Measurements from ENCODE around the gene PYHIN1. TPM values are rescaled to one million over a fixed set of nuclear protein-coding genes. Genes with fewer than 3 reads are reported as not detected.
"Not testable (repeated sequence)": the region's sequence is repeated elsewhere in the genome, so short reads cannot be mapped to it uniquely, and the experiment has no call there.

Gene PYHIN1
- total RNA-seq, 1 experiment from 2014 or later = not detected

DNA sequence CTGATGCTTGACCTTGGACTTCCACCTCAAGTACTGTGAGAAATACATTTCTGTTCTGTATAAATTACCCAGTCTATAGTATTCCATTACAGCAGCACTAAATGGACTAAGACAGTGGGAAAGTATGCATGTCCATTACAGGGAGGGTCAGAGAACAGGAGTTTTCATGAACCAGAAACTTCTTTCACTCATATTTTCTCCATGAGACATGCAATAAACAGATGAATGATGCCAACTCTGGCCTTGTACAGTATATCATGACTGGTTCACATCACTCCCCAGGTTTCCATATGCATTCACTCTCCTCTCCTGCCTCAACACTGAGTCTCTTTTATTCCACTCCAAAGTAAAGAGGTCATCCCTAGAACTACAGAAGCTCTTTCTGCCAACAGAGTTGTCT, 73.8 kb downstream of the PYHIN1 start:
- H3K36me3 ChIP-seq = no peaks in the 10 kb centered on the region
- H3K9me3 ChIP-seq = no peaks in the 10 kb centered on the region
- H3K27me3 ChIP-seq = no peaks in the 10 kb centered on the region
- H3K4me3 ChIP-seq = no peak overlapping the region
- no peak for DNase-seq

- DNase-seq = no peak
- no peaks in the 10 kb centered on the region for H3K9me3 ChIP-seq
- no peak overlapping the region for H3K4me3 ChIP-seq
- no peaks in the 10 kb centered on the region for H3K36me3 ChIP-seq
- no peaks in the 10 kb centered on the region for H3K27me3 ChIP-seq
Observed at GRCh38 chr1:159005676-159006075, 74.3 kb downstream of the PYHIN1 start.

GRCh38 chr1:159006210-159006807, 75.0 kb downstream of the PYHIN1 start:
- H3K4me3 ChIP-seq, H3K9me3 ChIP-seq, H3K27me3 ChIP-seq, DNase-seq, H3K36me3 ChIP-seq: not testable (repeated sequence)

DNA sequence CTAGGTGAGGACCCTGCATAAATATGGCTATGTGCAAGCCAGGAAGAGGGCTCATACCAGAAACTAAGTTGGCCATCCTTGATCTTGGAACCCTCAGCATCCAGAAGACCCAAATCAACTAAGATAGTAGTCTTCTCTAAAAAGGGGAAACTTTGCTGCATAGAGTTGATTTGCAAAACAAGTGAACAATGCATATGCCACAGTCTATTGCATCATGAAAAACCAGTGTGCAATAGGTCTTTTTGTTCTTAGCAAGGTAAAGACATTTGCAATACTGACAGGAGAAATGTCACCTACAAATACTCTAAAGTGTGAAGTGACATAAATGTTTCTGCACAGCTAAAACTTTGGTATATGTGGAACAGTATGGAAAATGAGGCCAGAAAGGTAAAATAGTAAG, 76.4 kb downstream of the PYHIN1 start:
- H3K4me3 ChIP-seq = no peak overlapping the region
- no peaks in the 10 kb centered on the region for H3K9me3 ChIP-seq
- no peaks in the 10 kb centered on the region for H3K36me3 ChIP-seq
- DNase-seq = no peak
- H3K27me3 ChIP-seq = no peaks in the 10 kb centered on the region

GRCh38 chr1:159008744-159009188, 77.4 kb downstream of the PYHIN1 start:
- Histone ChIP-seq H3K27me3 (no peaks in the 10 kb centered on the region), H3K4me3 (no peak overlapping the region; the same call in 1 of the 2 replicates), H3K36me3 (peaks cover 5% of the 10 kb centered on the region; the same call in 1 of the 2 replicates), H3K9me3 (no peaks in the 10 kb centered on the region)
- no peak for DNase-seq

DNA sequence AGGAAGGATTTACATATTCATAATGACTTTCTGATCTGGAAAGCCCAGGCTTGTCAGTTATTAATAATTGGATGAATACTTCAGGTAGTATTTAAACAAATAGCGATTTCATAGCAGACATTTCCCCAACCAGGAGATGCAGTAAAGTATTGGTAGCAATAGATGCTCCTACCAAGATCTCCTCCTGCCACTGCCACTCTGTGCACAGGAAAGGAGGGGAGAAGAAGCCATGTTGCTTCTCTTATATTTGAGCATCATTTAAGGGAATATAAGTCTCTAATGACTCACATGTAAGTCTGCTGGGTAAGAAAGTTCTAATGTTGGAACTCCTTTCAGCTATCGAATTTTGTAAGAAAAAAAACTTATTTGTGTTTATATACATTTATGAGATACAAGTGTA, 77.9 kb downstream of the PYHIN1 start:
- H3K9me3 ChIP-seq = no peaks in the 10 kb centered on the region
- H3K4me3 ChIP-seq = peak overlapping the region; percentile 66
- no peaks in the 10 kb centered on the region for H3K27me3 ChIP-seq
- DNase-seq = no peak
- peaks cover 10% of the 10 kb centered on the region for H3K36me3 ChIP-seq

DNA sequence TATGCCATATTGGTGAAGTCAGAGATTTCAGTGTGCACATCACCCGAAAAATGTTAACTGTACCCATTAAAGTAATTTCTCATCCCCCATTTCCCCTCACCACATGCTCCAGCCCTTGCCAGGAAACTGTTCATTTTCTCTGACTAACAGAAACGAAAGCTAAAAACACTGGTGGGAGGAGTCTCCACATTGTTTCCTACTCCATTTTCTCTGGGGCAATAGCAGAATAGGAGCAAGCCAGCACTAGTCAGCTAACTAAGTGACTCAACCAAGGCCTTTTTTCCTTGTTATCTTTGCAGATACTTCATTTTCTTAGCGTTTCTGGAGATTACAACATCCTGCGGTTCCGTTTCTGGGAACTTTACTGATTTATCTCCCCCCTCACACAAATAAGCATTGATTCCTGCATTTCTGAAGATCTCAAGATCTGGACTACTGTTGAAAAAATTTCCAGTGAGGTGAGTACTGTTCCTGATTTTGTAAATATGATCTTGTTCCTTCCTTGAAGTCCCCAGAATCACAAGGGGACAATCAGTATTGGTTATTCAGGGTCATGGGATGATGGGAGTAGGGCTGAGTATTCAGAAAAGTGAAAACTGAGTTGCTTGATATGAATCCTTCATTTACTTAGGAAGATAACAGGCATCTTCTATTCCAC, 78.5 kb downstream of the PYHIN1 start, which contains the start of gene IFI16:
IFI16 (plus strand) TSS at position 204 of the 658 bp plus-strand sequence. CDS start 4,774 bp downstream, outside the sequence.
- DNase-seq = peak; percentile 69
- Histone ChIP-seq H3K27me3 (no peaks in the 10 kb centered on the region), H3K4me3 (peak within 1 kb of the TSS; percentile 66), H3K9me3 (no peaks in the 10 kb centered on the region), H3K36me3 (peaks cover 16% of the 10 kb centered on the region)

DNA sequence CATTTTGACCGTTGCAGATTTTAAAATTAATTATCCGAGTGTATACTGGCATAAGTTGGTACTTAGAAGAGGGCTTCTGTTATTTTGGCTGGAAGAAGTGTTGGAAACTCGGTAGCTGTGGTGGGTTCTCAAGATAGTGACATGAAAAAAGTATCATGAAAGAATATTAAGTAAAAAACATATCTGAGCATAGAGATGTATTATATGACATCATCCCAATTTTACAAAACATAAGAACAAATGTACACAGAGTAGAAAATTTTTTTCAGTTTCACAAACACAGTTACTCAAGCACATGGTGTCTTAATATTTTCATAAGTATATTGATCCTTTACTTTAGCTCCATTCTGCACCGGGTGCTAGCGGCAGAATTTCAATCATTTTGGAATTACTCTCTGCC, 79.0 kb downstream of the PYHIN1 start:
- no peak for DNase-seq
- no peaks in the 10 kb centered on the region for H3K27me3 ChIP-seq
- H3K9me3 ChIP-seq = no peaks in the 10 kb centered on the region
- peak overlapping the region; percentile 66 for H3K4me3 ChIP-seq
- peaks cover 21% of the 10 kb centered on the region for H3K36me3 ChIP-seq

- not testable (repeated sequence) for H3K27me3 ChIP-seq, H3K9me3 ChIP-seq
- peak; percentile 6 for DNase-seq
- H3K36me3 ChIP-seq = peaks cover 27% of the 10 kb centered on the region
- H3K4me3 ChIP-seq = peak overlapping the region; percentile 66
Observed at GRCh38 chr1:159011001-159011400, 79.6 kb downstream of the PYHIN1 start.

GRCh38 chr1:159011751-159012150, 80.4 kb downstream of the PYHIN1 start:
- Histone ChIP-seq H3K9me3 (no peaks in the 10 kb centered on the region), H3K27me3 (no peaks in the 10 kb centered on the region), H3K36me3 (peaks cover 35% of the 10 kb centered on the region), H3K4me3 (peak overlapping the region; percentile 66)
- DNase-seq = no peak

DNA sequence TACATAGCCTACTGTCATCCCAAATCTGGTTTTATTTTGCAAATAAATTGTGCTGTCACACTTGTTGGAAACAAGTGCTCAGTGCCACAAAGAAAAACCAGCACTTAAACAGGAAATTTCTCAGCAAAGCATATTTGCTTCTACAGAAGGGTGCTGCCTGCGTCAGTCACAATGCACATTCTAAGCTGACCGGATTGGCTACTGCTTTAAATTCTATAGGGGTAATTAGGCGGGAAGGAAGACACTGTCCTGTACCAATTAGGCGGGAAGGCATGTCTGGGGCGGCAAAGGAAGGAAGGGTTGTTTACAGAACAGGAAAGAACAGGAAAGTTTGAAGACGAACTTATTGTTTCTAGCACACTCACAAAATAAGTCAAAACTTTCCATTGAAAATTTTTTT, 81.1 kb downstream of the PYHIN1 start:
- no peaks in the 10 kb centered on the region for H3K27me3 ChIP-seq
- no peaks in the 10 kb centered on the region for H3K9me3 ChIP-seq
- DNase-seq = peak; percentile 26
- H3K36me3 ChIP-seq = peaks cover 39% of the 10 kb centered on the region
- H3K4me3 ChIP-seq = peak overlapping the region; percentile 66

DNA sequence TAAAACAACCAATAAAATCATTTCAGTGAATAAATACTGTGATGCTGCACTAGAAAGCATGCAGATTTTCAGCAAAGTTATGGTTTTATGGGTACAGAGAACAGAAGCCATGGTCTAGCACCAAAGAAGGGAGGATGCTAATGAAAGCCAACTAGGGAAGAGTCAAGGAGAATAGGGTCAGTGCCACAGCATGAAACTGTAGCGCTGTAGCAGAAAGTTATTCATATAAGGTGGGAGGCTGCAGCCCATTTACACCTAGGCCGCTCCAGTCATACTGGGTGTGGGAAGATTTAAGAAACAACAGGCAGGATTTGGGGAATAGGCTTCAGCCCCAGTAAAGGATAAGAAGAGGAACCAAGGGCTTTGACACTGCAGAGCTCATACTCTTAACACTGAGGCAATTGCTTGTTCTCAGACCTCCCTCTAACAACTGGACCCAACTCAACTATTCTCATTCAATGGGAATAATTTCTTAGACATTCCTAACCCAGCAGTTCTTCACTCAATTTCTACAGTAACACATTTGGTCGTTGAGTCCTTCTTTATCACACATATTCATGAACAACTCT, 82.7 kb downstream of the PYHIN1 start:
- no peaks in the 10 kb centered on the region for H3K9me3 ChIP-seq
- H3K36me3 ChIP-seq = peaks cover 55% of the 10 kb centered on the region
- no peak for DNase-seq
- H3K27me3 ChIP-seq = no peaks in the 10 kb centered on the region
- no peak overlapping the region for H3K4me3 ChIP-seq

DNA sequence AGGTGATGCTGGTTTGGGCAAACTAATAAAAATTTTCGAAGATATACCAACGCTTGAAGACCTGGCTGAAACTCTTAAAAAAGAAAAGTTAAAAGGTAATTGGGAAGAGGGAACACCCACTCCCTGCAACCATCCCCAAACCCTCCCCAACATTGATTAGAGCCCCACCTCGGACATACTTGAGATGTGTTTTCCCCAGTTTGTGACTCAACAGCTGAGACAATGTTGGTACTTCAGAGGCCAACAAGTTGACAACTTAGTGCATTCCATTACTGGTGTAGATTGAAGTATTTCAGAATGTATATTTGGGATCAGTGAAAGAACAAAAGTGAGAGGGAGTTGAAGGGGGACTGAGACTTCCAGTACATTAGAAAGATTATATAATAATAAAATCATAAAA, 83.5 kb downstream of the PYHIN1 start:
- no peaks in the 10 kb centered on the region for H3K27me3 ChIP-seq
- DNase-seq = no peak
- H3K4me3 ChIP-seq = no peak overlapping the region
- H3K9me3 ChIP-seq = no peaks in the 10 kb centered on the region
- H3K36me3 ChIP-seq = peaks cover 58% of the 10 kb centered on the region

- peak; percentile 74 for DNase-seq
- Histone ChIP-seq H3K4me3 (no peak overlapping the region), H3K36me3 (peaks cover 63% of the 10 kb centered on the region), H3K27me3 (no peaks in the 10 kb centered on the region), H3K9me3 (no peaks in the 10 kb centered on the region)
Observed at GRCh38 chr1:159015440-159015909, 84.1 kb downstream of the PYHIN1 start.

DNA sequence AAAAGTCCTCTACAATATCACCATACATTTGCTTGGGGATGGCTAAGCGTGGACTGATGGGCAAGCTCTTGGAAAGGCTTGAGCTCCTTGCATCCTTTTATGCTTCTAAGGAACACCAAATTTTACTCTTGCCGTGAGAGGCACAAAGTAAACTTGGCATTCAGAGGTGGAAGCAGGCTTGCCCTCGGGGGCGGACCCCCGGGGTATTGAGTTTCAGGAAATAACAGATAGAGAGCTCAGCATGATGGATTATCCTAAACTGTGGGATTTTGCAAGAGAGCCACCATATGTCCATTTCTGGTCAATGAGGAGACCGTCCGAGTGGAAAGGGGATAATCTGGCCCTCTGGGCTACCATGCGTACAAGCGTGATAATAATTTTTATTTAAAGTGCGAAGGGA, 92.4 kb downstream of the PYHIN1 start:
- H3K36me3 ChIP-seq = peaks cover 36% of the 10 kb centered on the region
- DNase-seq = no peak
- no peak overlapping the region for H3K4me3 ChIP-seq
- no peaks in the 10 kb centered on the region for H3K9me3 ChIP-seq
- H3K27me3 ChIP-seq = no peaks in the 10 kb centered on the region

GRCh38 chr1:159025043-159025442, 93.7 kb downstream of the PYHIN1 start:
- peaks cover 41% of the 10 kb centered on the region for H3K36me3 ChIP-seq

More at GRCh38 chr1:159025043-159025442, 93.7 kb downstream of the PYHIN1 start:
- no peak overlapping the region for H3K4me3 ChIP-seq
- no peaks in the 10 kb centered on the region for H3K9me3 ChIP-seq
- H3K27me3 ChIP-seq = no peaks in the 10 kb centered on the region
- DNase-seq = no peak

Measured in MG63 (cell line).